Endothelial cell of umbilical vein (primary cell): ENCODE measurements around the gene HDDC2.

Source experiments
- CTCF ChIP-seq, 2 donors: IDR thresholded peaks; 1 replicate in 1 of 2; 2 replicates in 1 of 2; pipeline ENCODE4 v1.5.1; 2011; ENCODE audit warnings: low read length in 2 of 2, mild to moderate bottlenecking in 2 of 2, moderate library complexity in 2 of 2, control low read depth in 1 of 2, inconsistent platforms in 1 of 2, low read depth in 1 of 2; ENCODE audit not compliant: insufficient read depth in 1 of 2; ENCODE audit errors: extremely low read depth in 1 of 2
- POLR2A ChIP-seq: IDR thresholded peaks from 2 replicates; pipeline ENCODE4 v1.6.1; 2012; ENCODE audit warnings: low read depth, mild to moderate bottlenecking, control low read depth, low read length
- POLR2AphosphoS5 ChIP-seq: IDR thresholded peaks from 2 replicates; pipeline ENCODE4 v1.6.1; 2012; ENCODE audit warnings: low read depth, mild to moderate bottlenecking, control low read depth, low read length, moderate library complexity; ENCODE audit not compliant: insufficient read depth

DNA sequence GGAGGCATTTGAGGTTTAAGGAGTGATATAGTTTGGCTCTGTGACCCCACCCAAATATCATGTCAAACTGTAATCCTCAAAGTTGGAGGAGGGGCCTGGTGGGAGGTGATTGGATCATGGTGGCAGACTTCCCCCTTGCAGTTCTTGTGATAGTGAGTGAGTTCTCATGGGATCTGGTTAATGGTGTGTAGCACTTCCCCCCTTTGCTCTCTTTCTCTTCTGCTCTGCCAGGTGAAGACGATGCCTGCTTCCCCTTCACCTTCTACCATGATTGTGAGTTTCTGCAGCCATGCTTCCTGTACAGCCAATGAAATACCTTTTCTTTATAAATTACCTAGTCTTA is 1.7 kb upstream of the HDDC2 start:
- TF ChIP-seq POLR2AphosphoS5 (no peak), CTCF (IDR thresholded peaks at IDR 0.05; ENCODE audit: extremely low read depth in 1 of 2, insufficient read depth in 1 of 2, low read depth in 1 of 2, low read length in 2 of 2) (no peak), POLR2A (no peak)
